Stimulated activated CD4-positive, alpha-beta T cell treated with anti-CD3 and anti-CD28 coated beads, Interleukin-4, amount 100 ng/mL, for 1 hour (primary cell): ENCODE data around the gene ZFP64.
A peak's percentile ranks its signal among the peaks of the same experiment; 100 is the strongest.
"Not testable (repeated sequence)": the region's sequence is repeated elsewhere in the genome, so short reads cannot be mapped to it uniquely, and the experiment has no call there.

Experiments used
- DNase-seq: peaks from one replicate; pipeline ENCODE4 v3.0.0-alpha.2; 2020

Gene ZFP64

GRCh38 chr20:52191132-52191915 is at the start of gene ZFP64:
ZFP64 (minus strand) TSS chr20:52191779; CDS start chr20:52191636, 143 bp downstream.
- peak; percentile 72 for DNase-seq

- DNase-seq = no peak
These were observed 49.2 kb upstream of the ZFP64 start for GRCh38 chr20:52240802-52241201.

- no peak for DNase-seq
These were observed 47.5 kb upstream of the ZFP64 start for GRCh38 chr20:52239102-52239501.

GRCh38 chr20:52236292-52236691 is 44.7 kb upstream of the ZFP64 start:
- no peak for DNase-seq

- no peak for DNase-seq
These were observed 43.5 kb upstream of the ZFP64 start for GRCh38 chr20:52235129-52235528.

- no peak for DNase-seq
These were observed 42.9 kb upstream of the ZFP64 start for GRCh38 chr20:52234302-52235045.

GRCh38 chr20:52231230-52231746 is 39.7 kb upstream of the ZFP64 start:
- DNase-seq = no peak

GRCh38 chr20:52230409-52230808 is 38.8 kb upstream of the ZFP64 start:
- DNase-seq = no peak

- DNase-seq = not testable (repeated sequence)
These were observed 37.8 kb upstream of the ZFP64 start for GRCh38 chr20:52229346-52229745.

GRCh38 chr20:52226370-52226769 is 34.8 kb upstream of the ZFP64 start:
- DNase-seq = no peak

- no peak for DNase-seq
These were observed 33.3 kb upstream of the ZFP64 start for GRCh38 chr20:52224920-52225319.

- not testable (repeated sequence) for DNase-seq
These were observed 29.8 kb upstream of the ZFP64 start for GRCh38 chr20:52221362-52221761.

- not testable (repeated sequence) for DNase-seq
These were observed 29.3 kb upstream of the ZFP64 start for GRCh38 chr20:52220891-52221290.

- no peak for DNase-seq
These were observed 27.9 kb upstream of the ZFP64 start for GRCh38 chr20:52219441-52219840.

GRCh38 chr20:52217689-52218395 is 26.3 kb upstream of the ZFP64 start:
- no peak for DNase-seq

- no peak for DNase-seq
These were observed 22.4 kb upstream of the ZFP64 start for GRCh38 chr20:52213995-52214394.

- DNase-seq = no peak
These were observed 21.4 kb upstream of the ZFP64 start for GRCh38 chr20:52212943-52213342.

- DNase-seq = no peak
These were observed 18.7 kb upstream of the ZFP64 start for GRCh38 chr20:52210037-52210990.

- no peak for DNase-seq
These were observed 17.6 kb upstream of the ZFP64 start for GRCh38 chr20:52209154-52209571.

GRCh38 chr20:52207020-52207810 is 15.6 kb upstream of the ZFP64 start:
- no peak for DNase-seq

GRCh38 chr20:52204136-52204535 is 12.6 kb upstream of the ZFP64 start:
- DNase-seq = no peak
